Measurements from ENCODE around the gene KSR1. TPM values are rescaled to one million over a fixed set of nuclear protein-coding genes. Genes with fewer than 3 reads are reported as not detected.
A peak's percentile ranks its signal among the peaks of the same experiment; 100 is the strongest.

The KSR1 gene
- total RNA-seq, 1 donor from 2014 or later, result 90.2 TPM

GRCh38 chr17:27492470-27492869, 36.2 kb downstream of the KSR1 start:
- peaks cover 63% of the 10 kb centered on the region for H3K4me1 Mint-ChIP-seq (ENCODE audit: low read depth, unreplicated experiment)
- H3K4me1 ChIP-seq (ENCODE audit: insufficient read depth, low read length), result peaks cover 15% of the 10 kb centered on the region

GRCh38 chr17:27493088-27493487, 36.8 kb downstream of the KSR1 start:
- no peak overlapping the region for H3K4me2 ChIP-seq (ENCODE audit: low read length)
- Mint-ChIP-seq H3K27ac (ENCODE audit: unreplicated experiment) (no peak overlapping the region), H3K9me3 (ENCODE audit: unreplicated experiment) (no peaks in the 10 kb centered on the region), H3K4me1 (ENCODE audit: low read depth, unreplicated experiment) (peaks cover 67% of the 10 kb centered on the region), H3K27me3 (ENCODE audit: low read depth, unreplicated experiment) (no peaks in the 10 kb centered on the region), H3K36me3 (ENCODE audit: low read depth, unreplicated experiment) (peaks cover 4% of the 10 kb centered on the region), H3K4me3 (ENCODE audit: unreplicated experiment) (no peak overlapping the region)
- H3K9me3 ChIP-seq (ENCODE audit: insufficient read depth, low read depth, low read length), result no peaks in the 10 kb centered on the region
- H3K27ac ChIP-seq (ENCODE audit: low read depth, low read length), result no peak overlapping the region
- peaks cover 83% of the 10 kb centered on the region for H3K79me2 ChIP-seq (ENCODE audit: insufficient read depth, low read length)
- H3K4me1 ChIP-seq (ENCODE audit: insufficient read depth, low read length), result peaks cover 15% of the 10 kb centered on the region
- H3K27me3 ChIP-seq (ENCODE audit: insufficient read depth, low read length), result no peaks in the 10 kb centered on the region
- no peaks in the 10 kb centered on the region for H3K36me3 ChIP-seq (ENCODE audit: insufficient read depth, low read length)
- no peak for FAIRE-seq
- DNase-seq (ENCODE audit: low read depth), result no peak
- H3K9ac ChIP-seq (ENCODE audit: low read length), result no peak overlapping the region
- peaks cover 87% of the 10 kb centered on the region for H4K20me1 ChIP-seq (ENCODE audit: insufficient read depth, low read length)
- TF ChIP-seq EZH2 (IDR thresholded peaks at IDR 0.05; ENCODE audit: insufficient read depth, low read length), result no peak
- TF ChIP-seq, protein P1, sequence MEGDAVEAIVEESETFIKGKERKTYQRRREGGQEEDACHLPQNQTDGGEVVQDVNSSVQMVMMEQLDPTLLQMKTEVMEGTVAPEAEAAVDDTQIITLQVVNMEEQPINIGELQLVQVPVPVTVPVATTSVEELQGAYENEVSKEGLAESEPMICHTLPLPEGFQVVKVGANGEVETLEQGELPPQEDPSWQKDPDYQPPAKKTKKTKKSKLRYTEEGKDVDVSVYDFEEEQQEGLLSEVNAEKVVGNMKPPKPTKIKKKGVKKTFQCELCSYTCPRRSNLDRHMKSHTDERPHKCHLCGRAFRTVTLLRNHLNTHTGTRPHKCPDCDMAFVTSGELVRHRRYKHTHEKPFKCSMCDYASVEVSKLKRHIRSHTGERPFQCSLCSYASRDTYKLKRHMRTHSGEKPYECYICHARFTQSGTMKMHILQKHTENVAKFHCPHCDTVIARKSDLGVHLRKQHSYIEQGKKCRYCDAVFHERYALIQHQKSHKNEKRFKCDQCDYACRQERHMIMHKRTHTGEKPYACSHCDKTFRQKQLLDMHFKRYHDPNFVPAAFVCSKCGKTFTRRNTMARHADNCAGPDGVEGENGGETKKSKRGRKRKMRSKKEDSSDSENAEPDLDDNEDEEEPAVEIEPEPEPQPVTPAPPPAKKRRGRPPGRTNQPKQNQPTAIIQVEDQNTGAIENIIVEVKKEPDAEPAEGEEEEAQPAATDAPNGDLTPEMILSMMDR (IDR thresholded peaks at IDR 0.05; ENCODE audit: insufficient read depth, low read depth, low read length), result no peak
- H3K4me3 ChIP-seq (ENCODE audit: insufficient read depth, low read depth, low read length), result no peak overlapping the region
- H2AFZ ChIP-seq (ENCODE audit: low read depth, low read length), result no peak overlapping the region

More at GRCh38 chr17:27492470-27492869, 36.2 kb downstream of the KSR1 start:
- Histone ChIP-seq H3K4me2 (ENCODE audit: low read length) (no peak overlapping the region), H4K20me1 (ENCODE audit: insufficient read depth, low read length) (peaks cover 93% of the 10 kb centered on the region), H2AFZ (ENCODE audit: low read depth, low read length) (no peak overlapping the region), H3K27ac (ENCODE audit: low read depth, low read length) (no peak overlapping the region), H3K27me3 (ENCODE audit: insufficient read depth, low read length) (no peaks in the 10 kb centered on the region), H3K36me3 (ENCODE audit: insufficient read depth, low read length) (no peaks in the 10 kb centered on the region), H3K9me3 (ENCODE audit: insufficient read depth, low read depth, low read length) (no peaks in the 10 kb centered on the region), H3K79me2 (ENCODE audit: insufficient read depth, low read length) (peaks cover 87% of the 10 kb centered on the region), H3K4me3 (ENCODE audit: insufficient read depth, low read depth, low read length) (no peak overlapping the region), H3K9ac (ENCODE audit: low read length) (no peak overlapping the region)
- DNase-seq (ENCODE audit: low read depth), result no peak
- Mint-ChIP-seq H3K36me3 (ENCODE audit: low read depth, unreplicated experiment) (peaks cover 10% of the 10 kb centered on the region), H3K27me3 (ENCODE audit: low read depth, unreplicated experiment) (no peaks in the 10 kb centered on the region), H3K27ac (ENCODE audit: unreplicated experiment) (peak overlapping the region; percentile 61), H3K4me3 (ENCODE audit: unreplicated experiment) (no peak overlapping the region), H3K9me3 (ENCODE audit: unreplicated experiment) (no peaks in the 10 kb centered on the region)
- no peak for FAIRE-seq
- no peak for TF ChIP-seq EZH2 (IDR thresholded peaks at IDR 0.05; ENCODE audit: insufficient read depth, low read length)
- TF ChIP-seq, protein P1 (IDR thresholded peaks at IDR 0.05; ENCODE audit: insufficient read depth, low read depth, low read length), result no peak

DNA sequence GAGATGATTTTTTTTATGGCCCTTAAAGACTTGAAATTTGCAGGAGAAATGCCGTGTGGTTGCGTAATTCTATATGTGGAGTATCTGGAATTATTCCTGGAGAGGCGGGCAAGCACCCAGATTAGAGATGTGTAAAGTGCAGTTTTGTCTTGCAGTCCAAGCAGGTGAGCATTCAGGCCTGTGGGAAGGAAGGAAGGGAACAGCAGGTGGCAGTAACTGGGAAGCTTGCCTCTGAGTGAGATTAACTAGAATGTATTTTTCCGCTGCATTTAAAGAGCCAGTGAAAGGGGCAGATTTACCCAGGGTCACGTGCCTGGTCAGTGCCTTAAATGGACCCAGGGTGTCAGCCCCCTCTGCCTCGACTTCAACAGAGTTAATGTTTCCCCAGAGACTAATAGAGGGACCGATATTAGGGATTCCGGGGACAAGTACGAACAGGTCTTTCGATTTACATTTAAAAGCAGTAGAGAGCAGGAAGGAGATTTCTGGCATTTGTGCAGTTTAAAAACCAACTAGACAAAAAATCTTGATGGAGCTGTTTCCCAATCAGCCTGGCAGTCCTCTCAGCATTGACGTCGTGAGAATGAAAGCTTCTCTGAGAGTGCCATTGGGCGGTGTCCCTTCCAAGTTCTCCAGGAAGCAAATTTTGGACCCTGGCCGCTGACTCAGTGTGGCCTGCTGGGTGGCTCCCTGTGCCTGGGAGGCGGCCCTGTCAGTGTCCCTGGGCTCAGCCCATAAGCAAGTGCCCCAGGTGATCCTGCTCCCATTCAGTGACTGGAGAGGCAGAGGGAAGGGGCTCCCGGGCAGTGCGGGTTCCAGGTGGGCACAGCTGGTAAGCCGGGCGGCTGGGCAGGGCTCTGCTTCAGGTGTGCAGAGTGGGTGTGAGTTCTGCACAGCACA, 38.2 kb downstream of the KSR1 start:
- peaks cover 89% of the 10 kb centered on the region for H3K79me2 ChIP-seq (ENCODE audit: insufficient read depth, low read length)

More for the DNA sequence above, 38.2 kb downstream of the KSR1 start:
- Mint-ChIP-seq H3K27me3 (ENCODE audit: low read depth, unreplicated experiment) (no peaks in the 10 kb centered on the region), H3K4me3 (ENCODE audit: unreplicated experiment) (peak overlapping the region; percentile 72), H3K9me3 (ENCODE audit: unreplicated experiment) (no peaks in the 10 kb centered on the region), H3K4me1 (ENCODE audit: low read depth, unreplicated experiment) (peaks cover 68% of the 10 kb centered on the region), H3K36me3 (ENCODE audit: low read depth, unreplicated experiment) (peaks cover 4% of the 10 kb centered on the region), H3K27ac (ENCODE audit: unreplicated experiment) (peak overlapping the region; percentile 75)
- Histone ChIP-seq H3K9me3 (ENCODE audit: insufficient read depth, low read depth, low read length) (no peaks in the 10 kb centered on the region), H3K9ac (ENCODE audit: low read length) (peak overlapping the region; percentile 41), H3K36me3 (ENCODE audit: insufficient read depth, low read length) (no peaks in the 10 kb centered on the region), H4K20me1 (ENCODE audit: insufficient read depth, low read length) (peaks cover 88% of the 10 kb centered on the region), H3K4me2 (ENCODE audit: low read length) (peak overlapping the region; percentile 40), H3K4me3 (ENCODE audit: insufficient read depth, low read depth, low read length) (no peak overlapping the region), H3K27ac (ENCODE audit: low read depth, low read length) (no peak overlapping the region), H3K27me3 (ENCODE audit: insufficient read depth, low read length) (no peaks in the 10 kb centered on the region), H2AFZ (ENCODE audit: low read depth, low read length) (no peak overlapping the region), H3K4me1 (ENCODE audit: insufficient read depth, low read length) (peaks cover 15% of the 10 kb centered on the region)
- TF ChIP-seq, protein P1 (IDR thresholded peaks at IDR 0.05; ENCODE audit: insufficient read depth, low read depth, low read length), result peak; percentile 27
- TF ChIP-seq EZH2 (IDR thresholded peaks at IDR 0.05; ENCODE audit: insufficient read depth, low read length), result no peak
- DNase-seq (ENCODE audit: low read depth) (peak; percentile 49), FAIRE-seq (no peak)
